Measurements from ENCODE around the gene FNDC1. TPM values are rescaled to one million over a fixed set of nuclear protein-coding genes. Genes with fewer than 3 reads are reported as not detected.

The FNDC1 gene
- total and polyA plus RNA-seq, 2 donors (not counting 1 experiment from before 2014, with no cell fraction given), result under 0.01 to 0.03 TPM

- Histone ChIP-seq H3K4me3 (replicated peaks in 1 of 4; ENCODE audit: control extremely low read depth in 1 of 4, insufficient read depth in 1 of 4, low read depth in 3 of 4, low read length in 4 of 4) (peak overlapping the region in 1 of 4 experiments; percentile 33), H3K4me1 (ENCODE audit: control insufficient read depth, extremely low read depth, insufficient read depth, low read length) (no peaks in the 10 kb centered on the region), H2AFZ (ENCODE audit: low read length) (no peak overlapping the region), H3K9ac (ENCODE audit: insufficient read depth, low read length) (no peak overlapping the region), H3K27me3 (ENCODE audit: control insufficient read depth, insufficient read depth, low read length) (peaks cover 24% of the 10 kb centered on the region), H3K79me2 (ENCODE audit: control insufficient read depth, insufficient read depth, low read length) (no peaks in the 10 kb centered on the region), H4K20me1 (ENCODE audit: control insufficient read depth, extremely low read depth, insufficient read depth, low read length) (no peaks in the 10 kb centered on the region), H3K4me2 (ENCODE audit: extremely low read depth, insufficient read depth, low read length) (peak overlapping the region; percentile 54), H3K9me3 (ENCODE audit: control insufficient read depth, insufficient read depth, low read depth, low read length) (no peaks in the 10 kb centered on the region), H3K36me3 (ENCODE audit: control insufficient read depth, insufficient read depth, low read length) (no peaks in the 10 kb centered on the region), H3K27ac (ENCODE audit: insufficient read depth, low read length) (no peak overlapping the region)
- peak; percentile 21 to 61 for DNase-seq (ENCODE audit: low read depth in 2 of 2)
- TF ChIP-seq CTCF (conservative IDR thresholded peaks at IDR 0.05 in 1 of 2, IDR thresholded peaks at IDR 0.05 in 1 of 2; ENCODE audit: low read depth in 1 of 2, low read length in 2 of 2) (no peak), EZH2 (IDR thresholded peaks at IDR 0.05; ENCODE audit: low read length, missing control alignments) (peak; percentile 74)
Observed at GRCh38 chr6:159169557-159170332, 545 bp downstream of the FNDC1 start.

DNA sequence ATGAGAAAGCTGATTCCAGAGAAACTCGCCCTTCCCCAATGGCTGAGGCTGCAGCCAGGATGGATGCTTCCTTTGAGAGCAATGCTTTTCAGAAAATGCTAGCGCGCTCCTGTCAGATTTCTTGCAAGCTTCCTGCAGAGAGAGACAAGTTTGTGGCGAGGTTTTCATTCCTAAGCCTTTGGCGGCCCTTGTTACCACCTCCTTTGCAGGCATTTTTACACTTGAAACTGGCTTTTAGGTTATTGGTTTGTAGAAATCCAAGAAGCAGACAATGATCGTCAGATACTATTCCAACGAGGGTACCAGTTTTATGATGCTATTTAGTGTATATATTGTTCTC lies 1.1 kb downstream of the FNDC1 start:
- no peak for TF ChIP-seq CTCF (conservative IDR thresholded peaks at IDR 0.05 in 1 of 2, IDR thresholded peaks at IDR 0.05 in 1 of 2; ENCODE audit: low read depth in 1 of 2, low read length in 2 of 2)
- TF ChIP-seq EZH2 (IDR thresholded peaks at IDR 0.05; ENCODE audit: low read length, missing control alignments), result peak; percentile 35

DNA sequence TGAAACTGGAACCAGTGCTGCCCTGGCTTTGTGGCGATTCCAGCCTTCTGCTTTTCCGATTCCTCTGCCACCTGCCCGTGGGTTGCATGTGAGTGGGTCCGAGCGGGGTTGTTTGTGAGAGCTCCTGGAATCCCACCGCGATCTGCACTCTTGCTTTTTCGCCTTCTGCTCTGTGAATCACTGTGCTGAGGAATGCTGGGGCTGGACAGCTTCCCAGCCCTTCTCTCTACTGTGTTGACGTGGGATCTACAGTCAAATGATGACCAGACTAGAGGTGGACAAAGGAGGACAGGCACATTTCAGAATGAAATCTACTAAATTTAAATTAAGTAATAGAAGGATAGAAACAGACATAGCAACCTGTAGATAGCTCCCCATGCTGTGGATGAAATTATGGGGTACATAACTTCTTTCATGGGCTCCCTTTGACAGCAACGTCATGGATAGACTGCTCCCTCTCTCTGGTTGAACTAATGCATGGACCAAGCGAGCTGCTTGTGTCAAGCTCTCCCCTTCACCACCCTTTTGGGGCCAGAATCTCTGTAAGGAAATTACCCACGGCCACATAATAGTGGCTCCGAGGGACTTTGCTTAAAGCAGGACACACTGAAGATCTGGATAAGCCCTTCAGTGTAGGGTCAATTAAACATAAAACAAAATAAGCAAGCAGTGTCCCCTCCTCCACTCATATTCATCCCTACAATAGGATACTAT lies 2.0 kb downstream of the FNDC1 start:
- DNase-seq (ENCODE audit: low read depth in 2 of 2), result peak; percentile 60 to 91
- no peak overlapping the region for H3K9ac ChIP-seq (ENCODE audit: insufficient read depth, low read length)
- peak overlapping the region; percentile 86 for H3K4me2 ChIP-seq (ENCODE audit: extremely low read depth, insufficient read depth, low read length)
- H4K20me1 ChIP-seq (ENCODE audit: control insufficient read depth, extremely low read depth, insufficient read depth, low read length), result no peaks in the 10 kb centered on the region
- no peak for TF ChIP-seq EZH2 (IDR thresholded peaks at IDR 0.05; ENCODE audit: low read length, missing control alignments)
- TF ChIP-seq CTCF (conservative IDR thresholded peaks at IDR 0.05 in 1 of 2, IDR thresholded peaks at IDR 0.05 in 1 of 2; ENCODE audit: low read depth in 1 of 2, low read length in 2 of 2), result no peak
- no peaks in the 10 kb centered on the region for H3K36me3 ChIP-seq (ENCODE audit: control insufficient read depth, insufficient read depth, low read length)
- peak overlapping the region in 1 of 4 experiments; percentile 9 for H3K4me3 ChIP-seq (replicated peaks in 1 of 4; ENCODE audit: control extremely low read depth in 1 of 4, insufficient read depth in 1 of 4, low read depth in 3 of 4, low read length in 4 of 4)
- H2AFZ ChIP-seq (ENCODE audit: low read length), result no peak overlapping the region
- H3K27ac ChIP-seq (ENCODE audit: insufficient read depth, low read length), result no peak overlapping the region
- no peaks in the 10 kb centered on the region for H3K4me1 ChIP-seq (ENCODE audit: control insufficient read depth, extremely low read depth, insufficient read depth, low read length)
- no peaks in the 10 kb centered on the region for H3K79me2 ChIP-seq (ENCODE audit: control insufficient read depth, insufficient read depth, low read length)
- peaks cover 24% of the 10 kb centered on the region for H3K27me3 ChIP-seq (ENCODE audit: control insufficient read depth, insufficient read depth, low read length)
- no peaks in the 10 kb centered on the region for H3K9me3 ChIP-seq (ENCODE audit: control insufficient read depth, insufficient read depth, low read depth, low read length)

More for the DNA sequence above, 1.1 kb downstream of the FNDC1 start:
- Histone ChIP-seq H3K9me3 (ENCODE audit: control insufficient read depth, insufficient read depth, low read depth, low read length) (no peaks in the 10 kb centered on the region), H3K9ac (ENCODE audit: insufficient read depth, low read length) (no peak overlapping the region), H3K4me3 (replicated peaks in 1 of 4; ENCODE audit: control extremely low read depth in 1 of 4, insufficient read depth in 1 of 4, low read depth in 3 of 4, low read length in 4 of 4) (peak overlapping the region in 1 of 4 experiments; percentile 33), H3K4me2 (ENCODE audit: extremely low read depth, insufficient read depth, low read length) (peak overlapping the region; percentile 54), H3K27ac (ENCODE audit: insufficient read depth, low read length) (no peak overlapping the region), H2AFZ (ENCODE audit: low read length) (no peak overlapping the region), H3K27me3 (ENCODE audit: control insufficient read depth, insufficient read depth, low read length) (peaks cover 24% of the 10 kb centered on the region), H4K20me1 (ENCODE audit: control insufficient read depth, extremely low read depth, insufficient read depth, low read length) (no peaks in the 10 kb centered on the region), H3K79me2 (ENCODE audit: control insufficient read depth, insufficient read depth, low read length) (no peaks in the 10 kb centered on the region), H3K4me1 (ENCODE audit: control insufficient read depth, extremely low read depth, insufficient read depth, low read length) (no peaks in the 10 kb centered on the region), H3K36me3 (ENCODE audit: control insufficient read depth, insufficient read depth, low read length) (no peaks in the 10 kb centered on the region)
- DNase-seq (ENCODE audit: low read depth in 2 of 2), result peak in 1 of 2 donors; percentile 58
